Heart right ventricle (tissue), 16 donors: ENCODE data around the gene GHDC. TPM values are rescaled to one million over a fixed set of nuclear protein-coding genes. Genes with fewer than 3 reads are reported as not detected.

ENCODE experiments used
- ATAC-seq, 8 donors: fragments of 200-7000 bp; cut with Tn5 transposase; one replicate each; pipeline ENCODE4 v1.9.1; 2020; ENCODE audit warnings: mild to moderate bottlenecking in 8 of 8, moderate library complexity in 8 of 8, moderate number of reproducible peaks in 1 of 8
- DNase-seq, 2 donors: peaks; one replicate each; pipeline ENCODE4 v3.0.0-alpha.2; 2020
- H3K27ac ChIP-seq, 10 donors: fragments of 200-600 bp; sonication (generic) in 2 of 10; one replicate each; pipeline versions ENCODE4 v1.5.0 to v1.8.0; 2020 to 2022; ENCODE audit warnings: mild to moderate bottlenecking in 3 of 10
- H3K27me3 ChIP-seq, 7 donors: fragments of 200-600 bp; one replicate each; pipeline ENCODE4 v1.8.0; 2021 to 2022; ENCODE audit warnings: mild to moderate bottlenecking in 2 of 7
- H3K36me3 ChIP-seq, 9 donors: fragments of 200-600 bp; sonication (generic) in 1 of 9; one replicate each; pipeline versions ENCODE4 v1.5.0 to v1.8.0; 2020 to 2022; ENCODE audit warnings: mild to moderate bottlenecking in 2 of 9
- H3K4me1 ChIP-seq, 9 donors: fragments of 200-600 bp; sonication (generic) in 1 of 9; one replicate each; pipeline versions ENCODE4 v1.5.0 to v1.8.0; 2020 to 2022; ENCODE audit warnings: mild to moderate bottlenecking in 4 of 9
- H3K4me3 ChIP-seq, 10 donors: fragments of 200-600 bp; sonication (generic) in 2 of 10; one replicate each; pipeline versions ENCODE4 v1.5.0 to v1.8.0; 2020 to 2022; ENCODE audit warnings: mild to moderate bottlenecking in 7 of 10, moderate library complexity in 2 of 10
- H3K9me3 ChIP-seq, 11 donors: fragments of 200-600 bp in 10 of 11; sonication (generic) in 2 of 11; one replicate each; pipeline versions ENCODE4 v1.5.0 to v1.8.0; 2013 to 2022; ENCODE audit warnings: mild to moderate bottlenecking in 2 of 11, control low read depth in 1 of 11, moderate library complexity in 1 of 11
- CTCF ChIP-seq, 9 donors: fragments of 200-600 bp; sonication (generic) in 2 of 9; IDR thresholded peaks; one replicate each; pipeline versions ENCODE4 v1.5.0 to v1.8.0; 2021 to 2022; ENCODE audit warnings: antibody characterized with exemption in 9 of 9, mild to moderate bottlenecking in 5 of 9, moderate library complexity in 1 of 9
- WGBS, 2 donors: extraction: QIAGEN DNeasy Blood & Tissue Kit; methylation state at CpG; one replicate each; pipeline ENCODE4 v1.1.7; 2013; ENCODE audit warnings: inconsistent platforms in 1 of 2; 5-methylcytosine and 5-hydroxymethylcytosine counted together
- intact Hi-C, 10 donors: fragments of 100-400 bp; cut with DNase I; formaldehyde crosslinking; loops; one replicate each; pipeline versions ENCODE4 v1.11.1 to v1.14.2; 2022
- polyA plus RNA-seq, 2 donors: library from polyadenylated mRNA; stranded (reverse); fragments of 200-250 nt; gene quantifications; one replicate each; pipeline ENCODE4 v1.2.3, GENCODE V29; 2013
- total RNA-seq, 10 donors: library from RNA; stranded (reverse); fragmentation: NEBNext Ultra II Directional in 3 of 10; extraction: Animal tissue kit (Norgen Biotek cat#: 25700) in 3 of 10; gene quantifications; one replicate each; pipeline versions ENCODE4 v1.2.1 to v1.2.4, GENCODE V29; 2021 to 2023
- donor health status: Arrhythmogenic right ventricular cardiomyopathy.
- donor health status: ischemic (EF 13 %, LVEDD 7.1; RV severe dilation, severe dysfunction).
- donor health status: healthy with polysubstance abuse.
- donor health status: DM: no; HTN: yes; CAD: no.
- donor health status: DM: no; HTN: no; CAD: no.
- donor health status: ischemic (EF 25% LVEDD 6.9; RV normal size, moderate dysfunction).
- donor health status: ischemic (EF 25% LVEDD 5.7; RV mildly dilated, moderate dysfunction).
- donor health status: healthy.
- donor health status: DM: yes; HTN: yes; CAD: no.
- donor health status: Ischemic cardiomyopathy.
- donor health status: ischemic (EF 35%, LVEDD 5.7; RV mildly dilated, moderate dysfunction).
- donor health status: nonischemic (EF 11% LVEDD 7.7; RV severe dilation, severe dysfunction).
- donor health status: DM: yes; HTN: yes; CAD: no.
- donor health status: PGD.
- donor health status: ischemic (EF 29% LVEDD 5.4; RV normal size, mild dysfunction).
- donor health status: nonischemic (EF 23%, LVEDD 6.1; RV moderate dilation, normal function).

Gene GHDC
- total and polyA plus RNA-seq, 12 donors: 4.6 to 11.5 (median 6.5) TPM

GRCh38 chr17:42177684-42178083 is 16.6 kb downstream of the GHDC start:
- no peaks in the 10 kb centered on the region for H3K9me3 ChIP-seq
- 81 to 94% methylated on average over 2 of the region's 2 CpGs for WGBS, 2 donors
- intact Hi-C loops: loop anchor here in 1 of 10 donors (10.0 kb wide), 1 partner anchor 213 kb away; the partner anchor contains the start of gene CNP

GRCh38 chr17:42174126-42174783 is 20.0 kb downstream of the GHDC start:
- intact Hi-C loops: loop anchor here in 1 of 10 donors (10.0 kb wide), 1 partner anchor 209 kb away; the partner anchor contains the start of gene CNP
- WGBS, 2 donors: 73 to 77% methylated on average over 14 of the region's 14 CpGs

More at GRCh38 chr17:42177684-42178083, 16.6 kb downstream of the GHDC start:
- no peak for DNase-seq
- Histone ChIP-seq H3K27me3 (peaks cover 0 to 28% (median 17%) of the 10 kb centered on the region in 7 donors), H3K36me3 (no peaks in the 10 kb centered on the region), H3K27ac (no peak overlapping the region), H3K4me1 (peaks cover 0 to 29% (median 17%) of the 10 kb centered on the region in 9 donors), H3K4me3 (no peak overlapping the region)
- TF ChIP-seq CTCF (IDR thresholded peaks at IDR 0.05): no peak
- ATAC-seq: no peak

GRCh38 chr17:42171831-42172230 is 22.5 kb downstream of the GHDC start:
- no peaks in the 10 kb centered on the region for H3K36me3 ChIP-seq
- no peak overlapping the region for H3K4me3 ChIP-seq
- H3K27me3 ChIP-seq: no peaks in the 10 kb centered on the region
- DNase-seq (no peak), ATAC-seq (peak in 5 of 8 donors; percentile 34 to 65 (median 43))
- H3K9me3 ChIP-seq: no peaks in the 10 kb centered on the region
- no peak overlapping the region for H3K27ac ChIP-seq
- TF ChIP-seq CTCF (IDR thresholded peaks at IDR 0.05): no peak
- WGBS, 2 donors: 49 to 52% methylated on average over 11 of the region's 11 CpGs
- no peaks in the 10 kb centered on the region for H3K4me1 ChIP-seq
- intact Hi-C loops: loop anchor here in 1 of 10 donors (10.0 kb wide), 1 partner anchor 207 kb away; the partner anchor contains the start of gene CNP

More at GRCh38 chr17:42174126-42174783, 20.0 kb downstream of the GHDC start:
- DNase-seq: no peak
- no peaks in the 10 kb centered on the region for H3K36me3 ChIP-seq
- no peaks in the 10 kb centered on the region for H3K9me3 ChIP-seq
- peaks cover 0 to 2% (median 0%) of the 10 kb centered on the region in 7 donors for H3K27me3 ChIP-seq
- peaks cover 0 to 8% (median 0%) of the 10 kb centered on the region in 9 donors for H3K4me1 ChIP-seq
- no peak for TF ChIP-seq CTCF (IDR thresholded peaks at IDR 0.05)
- no peak overlapping the region for H3K27ac ChIP-seq
- H3K4me3 ChIP-seq: no peak overlapping the region
- no peak for ATAC-seq

- TF ChIP-seq CTCF (IDR thresholded peaks at IDR 0.05): no peak
- no peak overlapping the region for H3K27ac ChIP-seq
- intact Hi-C loops: no loop called here
- H3K4me1 ChIP-seq: no peaks in the 10 kb centered on the region
- DNase-seq: no peak
- no peak overlapping the region for H3K4me3 ChIP-seq
- H3K9me3 ChIP-seq: no peaks in the 10 kb centered on the region
- no peaks in the 10 kb centered on the region for H3K36me3 ChIP-seq
- H3K27me3 ChIP-seq: no peaks in the 10 kb centered on the region
- 92 to 94% methylated on average over 29 of the region's 29 CpGs for WGBS, 2 donors
- no peak for ATAC-seq
Measured at GRCh38 chr17:42169351-42169750, 24.9 kb downstream of the GHDC start.
